Measurements from ENCODE around the gene MAGI3. TPM values are rescaled to one million over a fixed set of nuclear protein-coding genes. Genes with fewer than 3 reads are reported as not detected.

MAGI3 gene
- total and polyA plus RNA-seq, 8 donors = 27.4 to 62.2 (median 36.3) TPM

- peak in 1 of 4 donors; percentile 35 for DNase-seq
- H3K4me3 ChIP-seq = no peak overlapping the region
- H3K9me3 ChIP-seq = no peaks in the 10 kb centered on the region
- H3K27ac ChIP-seq = peak overlapping the region; percentile 2 to 15
- intact Hi-C loops (cut with DNase I) = no loop called here
- H3K4me1 ChIP-seq = peaks cover 0 to 25% of the 10 kb centered on the region in 2 donors
- peak; percentile 74 for ATAC-seq
- H3K27me3 ChIP-seq = no peaks in the 10 kb centered on the region
- H3K36me3 ChIP-seq = no peaks in the 10 kb centered on the region
- peak; percentile 24 to 36 for TF ChIP-seq CTCF (IDR thresholded peaks at IDR 0.05)
Measured at GRCh38 chr1:113452921-113453770, 62.8 kb downstream of the MAGI3 start.

- H3K9me3 ChIP-seq = no peaks in the 10 kb centered on the region
- DNase-seq = no peak
- peak; percentile 62 for ATAC-seq
- no peaks in the 10 kb centered on the region for H3K36me3 ChIP-seq
- peak overlapping the region; percentile 2 to 15 for H3K27ac ChIP-seq
- intact Hi-C loops (cut with DNase I) = no loop called here
- no peaks in the 10 kb centered on the region for H3K27me3 ChIP-seq
- no peak overlapping the region for H3K4me3 ChIP-seq
- H3K4me1 ChIP-seq = peaks cover 0 to 25% of the 10 kb centered on the region in 2 donors
- TF ChIP-seq CTCF (IDR thresholded peaks at IDR 0.05) = no peak
Measured at GRCh38 chr1:113453771-113454083, 63.4 kb downstream of the MAGI3 start.

- H3K36me3 ChIP-seq = no peaks in the 10 kb centered on the region
- no peaks in the 10 kb centered on the region for H3K27me3 ChIP-seq
- no peak overlapping the region for H3K4me3 ChIP-seq
- intact Hi-C loops (cut with DNase I) = no loop called here
- H3K27ac ChIP-seq = no peak overlapping the region
- DNase-seq (no peak), ATAC-seq (no peak)
- TF ChIP-seq CTCF (IDR thresholded peaks at IDR 0.05) = no peak
- peaks cover 0 to 25% of the 10 kb centered on the region in 2 donors for H3K4me1 ChIP-seq
- H3K9me3 ChIP-seq = peaks cover 0 to 2% of the 10 kb centered on the region in 2 donors
Measured at GRCh38 chr1:113455374-113455773, 65.1 kb downstream of the MAGI3 start.

- TF ChIP-seq CTCF (IDR thresholded peaks at IDR 0.05) = no peak
- Histone ChIP-seq H3K9me3 (peaks cover 0 to 6% of the 10 kb centered on the region in 2 donors), H3K27ac (no peak overlapping the region), H3K4me1 (peaks cover 0 to 22% of the 10 kb centered on the region in 2 donors), H3K4me3 (no peak overlapping the region), H3K36me3 (no peaks in the 10 kb centered on the region), H3K27me3 (no peaks in the 10 kb centered on the region)
- DNase-seq = peak in 1 of 4 donors; percentile 26
- peak; percentile 87 for ATAC-seq
- intact Hi-C loops (cut with DNase I) = no loop called here
Measured at GRCh38 chr1:113456967-113457366, 66.7 kb downstream of the MAGI3 start.

- Histone ChIP-seq H3K9me3 (peaks cover 0 to 6% of the 10 kb centered on the region in 2 donors), H3K4me3 (no peak overlapping the region), H3K36me3 (no peaks in the 10 kb centered on the region), H3K27ac (no peak overlapping the region), H3K27me3 (no peaks in the 10 kb centered on the region), H3K4me1 (peaks cover 0 to 4% of the 10 kb centered on the region in 2 donors)
- no peak for TF ChIP-seq CTCF (IDR thresholded peaks at IDR 0.05)
- intact Hi-C loops (cut with DNase I) = no loop called here
- ATAC-seq (no peak), DNase-seq (no peak)
Measured at GRCh38 chr1:113459279-113459678, 69.0 kb downstream of the MAGI3 start.
